DMS 273 treated with DMSO at 0.1 percent for 48 hours (cell line): ENCODE data around the gene PCDH9.

ENCODE experiments used
- DNase-seq: peaks from one replicate; lab custom pipeline; 2025; lab: John Stamatoyannopoulos, UW

Gene PCDH9

GRCh38 chr13:66391322-66391721, 838.8 kb downstream of the PCDH9 start:
- DNase-seq = no peak

- no peak for DNase-seq
Observed at GRCh38 chr13:66378894-66379293, 851.2 kb downstream of the PCDH9 start.

GRCh38 chr13:66377569-66377968, 852.6 kb downstream of the PCDH9 start:
- no peak for DNase-seq

- no peak for DNase-seq
Observed at GRCh38 chr13:66375756-66376155, 854.4 kb downstream of the PCDH9 start.

GRCh38 chr13:66369666-66370065, 860.5 kb downstream of the PCDH9 start:
- DNase-seq = no peak

GRCh38 chr13:66367356-66367755, 862.8 kb downstream of the PCDH9 start:
- no peak for DNase-seq

GRCh38 chr13:66365101-66365500, 865.0 kb downstream of the PCDH9 start:
- no peak for DNase-seq

- no peak for DNase-seq
Observed at GRCh38 chr13:66364346-66364745, 865.8 kb downstream of the PCDH9 start.

- DNase-seq = no peak
Observed at GRCh38 chr13:66362485-66362884, 867.7 kb downstream of the PCDH9 start.

- DNase-seq = no peak
Observed at GRCh38 chr13:66359910-66360552, 870.1 kb downstream of the PCDH9 start.

GRCh38 chr13:66359393-66359792, 870.7 kb downstream of the PCDH9 start:
- no peak for DNase-seq

- DNase-seq = no peak
Observed at GRCh38 chr13:66358564-66358963, 871.6 kb downstream of the PCDH9 start.

- DNase-seq = no peak
Observed at GRCh38 chr13:66357463-66357862, 872.7 kb downstream of the PCDH9 start.

- no peak for DNase-seq
Observed at GRCh38 chr13:66354879-66355751, 875.0 kb downstream of the PCDH9 start.

GRCh38 chr13:66353664-66354063, 876.5 kb downstream of the PCDH9 start:
- no peak for DNase-seq

- no peak for DNase-seq
Observed at GRCh38 chr13:66349966-66350365, 880.2 kb downstream of the PCDH9 start.

- DNase-seq = no peak
Observed at GRCh38 chr13:66348745-66349690, 881.1 kb downstream of the PCDH9 start.

- no peak for DNase-seq
Observed at GRCh38 chr13:66347486-66348117, 882.5 kb downstream of the PCDH9 start.

GRCh38 chr13:66345971-66346370, 884.2 kb downstream of the PCDH9 start:
- DNase-seq = no peak

- DNase-seq = no peak
Observed at GRCh38 chr13:66345518-66345810, 884.7 kb downstream of the PCDH9 start.

GRCh38 chr13:66344805-66345517, 885.2 kb downstream of the PCDH9 start:
- no peak for DNase-seq
